Measurements from ENCODE around the gene ATXN1.
"Not testable (repeated sequence)": the region's sequence is repeated elsewhere in the genome, so short reads cannot be mapped to it uniquely, and the experiment has no call there.

The ATXN1 gene

GRCh38 chr6:16473184-16473907 is 287.9 kb downstream of the ATXN1 start:
- Mint-ChIP-seq H3K27ac (peak overlapping the region; percentile 84), H3K36me3 (peaks cover 44% of the 10 kb centered on the region), H3K27me3 (no peaks in the 10 kb centered on the region), H3K9me3 (no peaks in the 10 kb centered on the region), H3K4me1 (peaks cover 79% of the 10 kb centered on the region), H3K4me3 (peak overlapping the region; percentile 45)
- ATAC-seq: peak; percentile 80

- no peaks in the 10 kb centered on the region for H3K27me3 Mint-ChIP-seq
- H3K4me1 Mint-ChIP-seq: peaks cover 79% of the 10 kb centered on the region
- ATAC-seq: no peak
- peak overlapping the region; percentile 4 for H3K4me3 Mint-ChIP-seq
- H3K27ac Mint-ChIP-seq: peak overlapping the region; percentile 84
- no peaks in the 10 kb centered on the region for H3K9me3 Mint-ChIP-seq
- peaks cover 40% of the 10 kb centered on the region for H3K36me3 Mint-ChIP-seq
Measured at GRCh38 chr6:16472349-16473069, 288.8 kb downstream of the ATXN1 start.

GRCh38 chr6:16471910-16472297 is 289.4 kb downstream of the ATXN1 start:
- Mint-ChIP-seq H3K27me3 (no peaks in the 10 kb centered on the region), H3K9me3 (no peaks in the 10 kb centered on the region), H3K36me3 (peaks cover 34% of the 10 kb centered on the region), H3K27ac (peak overlapping the region; percentile 84), H3K4me3 (no peak overlapping the region), H3K4me1 (peaks cover 73% of the 10 kb centered on the region)
- ATAC-seq: no peak

GRCh38 chr6:16471222-16471909 is 289.9 kb downstream of the ATXN1 start:
- Mint-ChIP-seq H3K4me1 (peaks cover 67% of the 10 kb centered on the region), H3K9me3 (no peaks in the 10 kb centered on the region), H3K4me3 (peak overlapping the region; percentile 39), H3K27me3 (no peaks in the 10 kb centered on the region), H3K36me3 (peaks cover 29% of the 10 kb centered on the region), H3K27ac (peak overlapping the region; percentile 84)
- ATAC-seq: peak; percentile 68

GRCh38 chr6:16470502-16471221 is 290.6 kb downstream of the ATXN1 start:
- H3K4me1 Mint-ChIP-seq: peaks cover 70% of the 10 kb centered on the region
- no peak for ATAC-seq
- H3K36me3 Mint-ChIP-seq: peaks cover 32% of the 10 kb centered on the region
- H3K27ac Mint-ChIP-seq: peak overlapping the region; percentile 84
- peak overlapping the region; percentile 39 for H3K4me3 Mint-ChIP-seq
- no peaks in the 10 kb centered on the region for H3K9me3 Mint-ChIP-seq
- H3K27me3 Mint-ChIP-seq: no peaks in the 10 kb centered on the region

GRCh38 chr6:16468991-16469615 is 292.2 kb downstream of the ATXN1 start:
- H3K4me1 Mint-ChIP-seq: peaks cover 67% of the 10 kb centered on the region

GRCh38 chr6:16466800-16467553 is 294.3 kb downstream of the ATXN1 start:
- Mint-ChIP-seq H3K27ac (no peak overlapping the region), H3K9me3 (no peaks in the 10 kb centered on the region)
- ATAC-seq: no peak

More at GRCh38 chr6:16468991-16469615, 292.2 kb downstream of the ATXN1 start:
- Mint-ChIP-seq H3K36me3 (peaks cover 42% of the 10 kb centered on the region), H3K9me3 (no peaks in the 10 kb centered on the region), H3K4me3 (no peak overlapping the region), H3K27ac (peak overlapping the region; percentile 84), H3K27me3 (no peaks in the 10 kb centered on the region)
- ATAC-seq: no peak

GRCh38 chr6:16464045-16464444 is 297.2 kb downstream of the ATXN1 start:
- H3K4me1 Mint-ChIP-seq: peaks cover 18% of the 10 kb centered on the region
- no peak overlapping the region for H3K4me3 Mint-ChIP-seq
- no peaks in the 10 kb centered on the region for H3K27me3 Mint-ChIP-seq
- ATAC-seq: no peak
- peaks cover 64% of the 10 kb centered on the region for H3K36me3 Mint-ChIP-seq
- H3K9me3 Mint-ChIP-seq: no peaks in the 10 kb centered on the region
- H3K27ac Mint-ChIP-seq: no peak overlapping the region

More at GRCh38 chr6:16466800-16467553, 294.3 kb downstream of the ATXN1 start:
- Mint-ChIP-seq H3K4me3 (no peak overlapping the region), H3K27me3 (no peaks in the 10 kb centered on the region), H3K4me1 (peaks cover 45% of the 10 kb centered on the region), H3K36me3 (peaks cover 63% of the 10 kb centered on the region)

GRCh38 chr6:16463246-16463645 is 298.0 kb downstream of the ATXN1 start:
- H3K27me3 Mint-ChIP-seq, H3K27ac Mint-ChIP-seq, ATAC-seq, H3K4me3 Mint-ChIP-seq, H3K9me3 Mint-ChIP-seq: not testable (repeated sequence)
- Mint-ChIP-seq H3K4me1 (peaks cover 10% of the 10 kb centered on the region), H3K36me3 (peaks cover 57% of the 10 kb centered on the region)

GRCh38 chr6:16461491-16461890 is 299.8 kb downstream of the ATXN1 start:
- Mint-ChIP-seq H3K4me3 (no peak overlapping the region), H3K9me3 (no peaks in the 10 kb centered on the region), H3K27ac (no peak overlapping the region), H3K36me3 (peaks cover 67% of the 10 kb centered on the region), H3K27me3 (no peaks in the 10 kb centered on the region), H3K4me1 (peaks cover 10% of the 10 kb centered on the region)
- no peak for ATAC-seq

- not testable (repeated sequence) for ATAC-seq, H3K4me1 Mint-ChIP-seq, H3K4me3 Mint-ChIP-seq, H3K27ac Mint-ChIP-seq, H3K9me3 Mint-ChIP-seq, H3K27me3 Mint-ChIP-seq
- H3K36me3 Mint-ChIP-seq: peaks cover 70% of the 10 kb centered on the region
Measured at GRCh38 chr6:16459472-16459871, 301.8 kb downstream of the ATXN1 start.

GRCh38 chr6:16452348-16452747 is 308.9 kb downstream of the ATXN1 start:
- peak overlapping the region; percentile 39 for H3K27ac Mint-ChIP-seq
- peaks cover 7% of the 10 kb centered on the region for H3K4me1 Mint-ChIP-seq
- no peak for ATAC-seq
- H3K4me3 Mint-ChIP-seq: no peak overlapping the region
- H3K9me3 Mint-ChIP-seq: no peaks in the 10 kb centered on the region
- H3K27me3 Mint-ChIP-seq: no peaks in the 10 kb centered on the region
- peaks cover 43% of the 10 kb centered on the region for H3K36me3 Mint-ChIP-seq

GRCh38 chr6:16450821-16451220 is 310.4 kb downstream of the ATXN1 start:
- Mint-ChIP-seq H3K4me3 (no peak overlapping the region), H3K4me1 (peaks cover 7% of the 10 kb centered on the region)

GRCh38 chr6:16450285-16450684 is 311.0 kb downstream of the ATXN1 start:
- no peaks in the 10 kb centered on the region for H3K27me3 Mint-ChIP-seq
- no peak for ATAC-seq
- peaks cover 7% of the 10 kb centered on the region for H3K4me1 Mint-ChIP-seq
- no peak overlapping the region for H3K4me3 Mint-ChIP-seq
- H3K9me3 Mint-ChIP-seq: no peaks in the 10 kb centered on the region
- no peak overlapping the region for H3K27ac Mint-ChIP-seq
- H3K36me3 Mint-ChIP-seq: peaks cover 22% of the 10 kb centered on the region

More at GRCh38 chr6:16450821-16451220, 310.4 kb downstream of the ATXN1 start:
- H3K27me3 Mint-ChIP-seq: no peaks in the 10 kb centered on the region
- no peak for ATAC-seq
- H3K9me3 Mint-ChIP-seq: no peaks in the 10 kb centered on the region
- peaks cover 27% of the 10 kb centered on the region for H3K36me3 Mint-ChIP-seq
- no peak overlapping the region for H3K27ac Mint-ChIP-seq
